Endothelial cell (in vitro differentiated cells): ENCODE results near the gene SRPK1. TPM values are rescaled to one million over a fixed set of nuclear protein-coding genes. Genes with fewer than 3 reads are reported as not detected.
A peak's percentile ranks its signal among the peaks of the same experiment; 100 is the strongest.

Experiments used
- DNase-seq: peaks from one replicate; pipeline ENCODE4 v3.0.0; 2021; ENCODE audit warnings: low spot score
- H3K27ac Mint-ChIP-seq: one replicate; pipeline ENCODE4 v1.8.0; 2021; ENCODE audit warnings: mixed read lengths, inconsistent platforms; ENCODE audit not compliant: unreplicated experiment
- H3K27me3 Mint-ChIP-seq: one replicate; pipeline ENCODE4 v1.8.0; 2021; ENCODE audit warnings: mild to moderate bottlenecking, moderate library complexity, mixed read lengths, inconsistent platforms; ENCODE audit not compliant: unreplicated experiment
- H3K36me3 Mint-ChIP-seq: one replicate; pipeline ENCODE4 v1.8.0; 2021; ENCODE audit warnings: mild to moderate bottlenecking, low read depth, mixed read lengths, inconsistent platforms; ENCODE audit not compliant: unreplicated experiment
- H3K4me1 Mint-ChIP-seq: one replicate; pipeline ENCODE4 v1.8.0; 2021; ENCODE audit warnings: mild to moderate bottlenecking, mixed read lengths, inconsistent platforms; ENCODE audit not compliant: unreplicated experiment
- H3K4me3 Mint-ChIP-seq: one replicate; pipeline ENCODE4 v1.8.0; 2021; ENCODE audit warnings: mild to moderate bottlenecking, mixed read lengths, inconsistent platforms; ENCODE audit not compliant: unreplicated experiment
- H3K9me3 Mint-ChIP-seq: one replicate; pipeline ENCODE4 v1.8.0; 2021; ENCODE audit warnings: mixed read lengths, inconsistent platforms; ENCODE audit not compliant: unreplicated experiment
- total RNA-seq: library from RNA; stranded (reverse); fragmentation: NEBNext Ultra II Directional; extraction: Animal tissue kit (Norgen Biotek cat#: 25700); gene quantifications from one replicate; pipeline ENCODE4 v1.2.1, GENCODE V29; 2021; ENCODE audit not compliant: unreplicated experiment
- TF ChIP-seq, protein P1 (sequence below): fragments of 200-600 bp; sonication (generic); IDR thresholded peaks from one replicate; pipeline ENCODE4 v1.5.0; 2021; ENCODE audit warnings: antibody characterized with exemption; ENCODE audit not compliant: unreplicated experiment

The SRPK1 gene
- total RNA-seq, 1 donor from 2014 or later: 59.6 TPM

DNA sequence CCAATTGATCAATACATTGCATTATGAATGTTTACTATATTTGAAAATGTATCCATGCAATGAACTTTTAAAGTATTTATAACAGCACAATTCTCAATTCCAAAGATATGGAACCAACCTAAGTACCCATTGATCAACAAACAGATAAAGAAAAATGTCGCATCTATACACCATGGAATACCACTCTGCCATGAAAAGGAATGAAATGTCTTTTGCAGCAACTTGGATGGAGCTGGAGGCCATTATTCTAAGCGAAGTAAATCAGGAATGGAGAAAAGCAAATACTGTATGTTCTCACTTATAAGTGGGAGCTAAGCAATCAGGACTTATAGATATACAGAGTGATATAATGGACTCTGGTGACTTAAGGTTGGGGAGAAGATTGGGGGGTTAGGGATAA is 22.9 kb downstream of the SRPK1 start:
- TF ChIP-seq, protein P1, sequence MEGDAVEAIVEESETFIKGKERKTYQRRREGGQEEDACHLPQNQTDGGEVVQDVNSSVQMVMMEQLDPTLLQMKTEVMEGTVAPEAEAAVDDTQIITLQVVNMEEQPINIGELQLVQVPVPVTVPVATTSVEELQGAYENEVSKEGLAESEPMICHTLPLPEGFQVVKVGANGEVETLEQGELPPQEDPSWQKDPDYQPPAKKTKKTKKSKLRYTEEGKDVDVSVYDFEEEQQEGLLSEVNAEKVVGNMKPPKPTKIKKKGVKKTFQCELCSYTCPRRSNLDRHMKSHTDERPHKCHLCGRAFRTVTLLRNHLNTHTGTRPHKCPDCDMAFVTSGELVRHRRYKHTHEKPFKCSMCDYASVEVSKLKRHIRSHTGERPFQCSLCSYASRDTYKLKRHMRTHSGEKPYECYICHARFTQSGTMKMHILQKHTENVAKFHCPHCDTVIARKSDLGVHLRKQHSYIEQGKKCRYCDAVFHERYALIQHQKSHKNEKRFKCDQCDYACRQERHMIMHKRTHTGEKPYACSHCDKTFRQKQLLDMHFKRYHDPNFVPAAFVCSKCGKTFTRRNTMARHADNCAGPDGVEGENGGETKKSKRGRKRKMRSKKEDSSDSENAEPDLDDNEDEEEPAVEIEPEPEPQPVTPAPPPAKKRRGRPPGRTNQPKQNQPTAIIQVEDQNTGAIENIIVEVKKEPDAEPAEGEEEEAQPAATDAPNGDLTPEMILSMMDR: no peak
- H3K27ac Mint-ChIP-seq: no peak overlapping the region
- H3K9me3 Mint-ChIP-seq: no peaks in the 10 kb centered on the region
- no peaks in the 10 kb centered on the region for H3K27me3 Mint-ChIP-seq
- no peak for DNase-seq
- H3K4me1 Mint-ChIP-seq: peaks cover 11% of the 10 kb centered on the region
- peaks cover 6% of the 10 kb centered on the region for H3K36me3 Mint-ChIP-seq
- no peak overlapping the region for H3K4me3 Mint-ChIP-seq

DNA sequence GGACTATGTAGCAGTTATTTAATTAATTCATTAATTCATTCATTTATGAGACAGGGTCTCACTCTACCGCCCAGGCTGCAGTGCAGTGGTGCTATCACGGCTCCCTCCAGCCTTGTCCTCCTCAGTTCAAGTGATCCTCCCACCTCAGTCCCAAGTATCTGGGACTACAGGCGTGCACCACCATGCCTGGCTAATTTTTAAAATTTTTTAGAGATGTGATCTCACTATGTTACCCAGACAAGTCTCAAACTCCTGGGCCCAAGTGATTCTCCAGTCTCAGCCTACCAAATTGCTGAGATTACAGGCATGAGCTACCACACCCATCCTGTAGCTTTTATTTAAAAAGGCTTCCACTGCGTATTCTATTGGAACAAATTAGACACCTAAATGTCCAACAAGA is 23.4 kb downstream of the SRPK1 start:
- DNase-seq: no peak
- Mint-ChIP-seq H3K27ac (no peak overlapping the region), H3K27me3 (no peaks in the 10 kb centered on the region), H3K4me3 (no peak overlapping the region), H3K36me3 (peaks cover 6% of the 10 kb centered on the region), H3K4me1 (peaks cover 11% of the 10 kb centered on the region), H3K9me3 (no peaks in the 10 kb centered on the region)
- TF ChIP-seq, protein P1: no peak

DNA sequence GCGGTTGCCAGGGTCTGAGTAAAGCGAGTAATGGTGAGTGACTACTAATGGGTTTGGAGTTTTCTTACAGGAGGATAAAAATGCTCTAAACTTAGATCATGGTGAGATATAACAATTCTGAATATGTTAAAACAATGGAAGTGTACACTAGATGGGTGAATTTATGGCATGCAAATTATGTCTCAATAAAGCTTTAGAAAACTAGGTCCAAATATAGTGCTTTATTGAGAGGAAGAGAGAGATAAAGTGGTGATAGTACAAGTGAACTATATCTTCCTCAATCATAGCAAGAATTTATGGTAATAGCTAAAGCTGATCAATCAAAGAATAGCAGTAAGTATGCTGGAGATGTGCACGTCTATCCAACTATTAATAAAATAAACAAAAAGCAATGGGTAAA is 23.9 kb downstream of the SRPK1 start:
- no peak overlapping the region for H3K27ac Mint-ChIP-seq
- no peak for DNase-seq
- no peak overlapping the region for H3K4me3 Mint-ChIP-seq
- H3K36me3 Mint-ChIP-seq: peaks cover 6% of the 10 kb centered on the region
- peaks cover 11% of the 10 kb centered on the region for H3K4me1 Mint-ChIP-seq
- TF ChIP-seq, protein P1: no peak
- no peaks in the 10 kb centered on the region for H3K9me3 Mint-ChIP-seq
- H3K27me3 Mint-ChIP-seq: no peaks in the 10 kb centered on the region

DNA sequence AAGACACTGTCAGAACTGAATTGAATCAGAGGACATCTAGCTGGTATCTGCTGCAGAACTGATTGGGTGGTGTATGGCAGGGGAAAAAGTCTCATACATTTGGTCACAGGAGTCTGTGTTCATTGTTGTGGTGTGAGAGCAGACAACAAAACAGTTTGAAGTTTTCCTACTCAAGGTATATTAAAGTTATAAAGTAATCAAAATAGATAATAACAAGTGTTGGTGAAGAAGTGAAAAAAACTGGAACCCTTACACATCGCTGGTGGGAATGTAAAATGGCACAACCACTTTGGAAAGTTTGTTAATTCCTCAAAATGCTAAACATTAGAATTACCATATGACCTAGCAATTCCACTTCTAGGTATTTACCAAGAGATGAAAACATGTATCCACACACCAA is 24.7 kb downstream of the SRPK1 start:
- H3K27me3 Mint-ChIP-seq: no peaks in the 10 kb centered on the region
- no peak overlapping the region for H3K4me3 Mint-ChIP-seq
- no peaks in the 10 kb centered on the region for H3K9me3 Mint-ChIP-seq
- TF ChIP-seq, protein P1: no peak
- DNase-seq: no peak
- peaks cover 6% of the 10 kb centered on the region for H3K36me3 Mint-ChIP-seq
- H3K27ac Mint-ChIP-seq: no peak overlapping the region
- H3K4me1 Mint-ChIP-seq: peaks cover 11% of the 10 kb centered on the region

DNA sequence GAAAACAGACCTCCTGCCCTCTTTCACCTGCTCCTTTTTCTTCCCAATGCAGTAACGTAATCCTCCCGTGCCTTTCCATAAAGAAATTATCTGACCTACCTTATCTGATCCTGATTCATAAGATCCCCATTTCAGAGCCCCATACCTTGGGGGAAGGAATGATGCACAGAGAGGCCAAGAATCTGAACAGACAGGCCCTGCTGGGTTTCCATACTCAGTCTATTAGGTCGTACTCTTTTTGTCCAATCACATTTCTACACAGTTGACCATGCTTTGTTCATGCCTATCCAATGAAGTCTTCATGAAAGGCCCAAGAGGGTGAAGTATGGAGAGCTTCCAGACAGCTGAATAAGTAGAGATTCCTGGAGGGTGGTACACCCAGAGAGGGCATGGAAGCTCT is 25.3 kb downstream of the SRPK1 start:
- H3K36me3 Mint-ChIP-seq: peaks cover 6% of the 10 kb centered on the region
- TF ChIP-seq, protein P1: no peak
- H3K27me3 Mint-ChIP-seq: no peaks in the 10 kb centered on the region
- no peak overlapping the region for H3K4me3 Mint-ChIP-seq
- H3K9me3 Mint-ChIP-seq: no peaks in the 10 kb centered on the region
- peak overlapping the region; percentile 48 for H3K27ac Mint-ChIP-seq
- DNase-seq: no peak
- H3K4me1 Mint-ChIP-seq: peaks cover 11% of the 10 kb centered on the region
